H1 (cell line): ENCODE data around the gene IGSF9. TPM values are rescaled to one million over a fixed set of nuclear protein-coding genes. Genes with fewer than 3 reads are reported as not detected.

Experiments used
- CTCF ChIA-PET: fragments of 300-600 bp; sonication (Branson Sonifier 250); formaldehyde crosslinking; loops from one replicate; lab custom pipeline; 2021; ENCODE audit not compliant: partially characterized antibody; lab: Charles Lee
- POLR2A ChIA-PET: fragments of 300-600 bp; sonication (Branson Sonifier 250); formaldehyde crosslinking; loops from one replicate; lab custom pipeline; 2021; ENCODE audit warnings: inconsistent platforms; ENCODE audit not compliant: partially characterized antibody; lab: Charles Lee
- DNase-seq, 2 experiments: peaks; one replicate each; pipeline versions ENCODE4 v3.0.0 to v3.0.0-alpha.2; 2010 to 2022; ENCODE audit warnings: low spot score in 2 of 2, low read depth in 1 of 2, mixed read lengths in 1 of 2
- FAIRE-seq: peaks from 2 replicates; lab custom pipeline; 2011; peaks lifted over from hg19 to GRCh38; lab: Jason Lieb, UNC
- H2AFZ ChIP-seq: 2 replicates; pipeline ENCODE4 v1.8.1; 2012; ENCODE audit warnings: low read length, inconsistent platforms
- H2AK5ac ChIP-seq: 2 replicates; pipeline ENCODE4 v1.6.1; 2013; ENCODE audit warnings: low read depth, low read length
- H2BK120ac ChIP-seq: replicated peaks from 2 replicates; pipeline ENCODE3; 2013; ENCODE audit warnings: low read depth, low read length, inconsistent platforms
- H2BK12ac ChIP-seq: 2 replicates; pipeline ENCODE4 v1.6.1; 2013; ENCODE audit warnings: low read depth, low read length
- H2BK15ac ChIP-seq: 2 replicates; pipeline ENCODE4 v1.6.1; 2013; ENCODE audit warnings: low read length
- H2BK20ac ChIP-seq: 2 replicates; pipeline ENCODE4 v1.6.1; 2013; ENCODE audit warnings: low read length
- H2BK5ac ChIP-seq: 2 replicates; pipeline ENCODE4 v1.6.1; 2013; ENCODE audit warnings: low read depth, low read length
- H3K14ac ChIP-seq: 2 replicates; pipeline ENCODE4 v1.6.1; 2013; ENCODE audit warnings: inconsistent platforms; ENCODE audit not compliant: insufficient read length
- H3K18ac ChIP-seq: 2 replicates; pipeline ENCODE4 v1.6.1; 2013; ENCODE audit warnings: low read length; ENCODE audit errors: extremely low read depth
- H3K23ac ChIP-seq: 2 replicates; pipeline ENCODE4 v1.6.1; 2013; ENCODE audit warnings: inconsistent platforms; ENCODE audit not compliant: insufficient read length
- H3K23me2 ChIP-seq: 2 replicates; pipeline ENCODE4 v1.6.1; 2013; ENCODE audit warnings: low read depth, low read length
- H3K27ac ChIP-seq: 2 replicates; pipeline ENCODE4 v1.6.1; 2011; ENCODE audit warnings: low read depth, low read length, inconsistent platforms
- H3K27me3 ChIP-seq, 4 experiments: replicated peaks in 1 of 4; 1 replicate in 1 of 4; 2 replicates in 3 of 4; pipeline versions ENCODE4 v1.6.1 to v1.8.1; 2011 to 2013; ENCODE audit warnings: low read length in 3 of 4, mild to moderate bottlenecking in 3 of 4, inconsistent platforms in 2 of 4, mixed read lengths in 2 of 4, moderate library complexity in 1 of 4; ENCODE audit not compliant: control insufficient read depth in 3 of 4, insufficient read depth in 3 of 4; ENCODE audit errors: extremely low read depth in 1 of 4
- H3K36me3 ChIP-seq, 4 experiments: 2 replicates each; pipeline versions ENCODE4 v1.6.1 to v1.8.1; 2011 to 2013; ENCODE audit warnings: mild to moderate bottlenecking in 4 of 4, low read length in 3 of 4, moderate library complexity in 2 of 4, control low read depth in 1 of 4, inconsistent platforms in 1 of 4; ENCODE audit not compliant: insufficient read depth in 4 of 4, control insufficient read depth in 2 of 4
- H3K4ac ChIP-seq: replicated peaks from 2 replicates; pipeline ENCODE3; 2013; ENCODE audit warnings: low read length, low read depth, mixed read lengths, inconsistent platforms; ENCODE audit not compliant: insufficient read length
- H3K4me1 ChIP-seq, 4 experiments: replicated peaks in 1 of 4; 1 replicate in 1 of 4; 2 replicates in 3 of 4; pipeline versions ENCODE4 v1.6.1 to v1.8.1; 2011 to 2013; ENCODE audit warnings: low read length in 3 of 4, inconsistent platforms in 2 of 4, mixed read lengths in 1 of 4; ENCODE audit not compliant: insufficient read depth in 4 of 4, control insufficient read depth in 3 of 4
- H3K4me2 ChIP-seq, 2 experiments: 2 replicates each; pipeline versions ENCODE4 v1.6.1 to v1.8.1; 2011 to 2013; ENCODE audit warnings: low read depth in 2 of 2, low read length in 2 of 2, control low read depth in 1 of 2, inconsistent platforms in 1 of 2, mild to moderate bottlenecking in 1 of 2; ENCODE audit not compliant: insufficient read depth in 1 of 2
- H3K4me3 ChIP-seq, 4 experiments: fragments of 200-600, 300-600 bp in 1 of 4; sonication (generic), shearing (Covaris generic), sonication (Bioruptor Twin) in 1 of 4; 2 replicates each; pipeline versions ENCODE4 v1.5.1 to v1.8.1; 2011 to 2016; ENCODE audit warnings: low read length in 4 of 4, low read depth in 3 of 4, control low read depth in 2 of 4, inconsistent platforms in 2 of 4, mild to moderate bottlenecking in 2 of 4, mixed read lengths in 1 of 4, moderate library complexity in 1 of 4; ENCODE audit not compliant: insufficient read depth in 2 of 4; ENCODE audit errors: extremely low read depth in 1 of 4
- H3K56ac ChIP-seq: replicated peaks from 2 replicates; pipeline ENCODE3; 2013; ENCODE audit warnings: low read depth, mild to moderate bottlenecking, mixed read lengths, low read length, inconsistent platforms; ENCODE audit not compliant: insufficient read length
- H3K79me1 ChIP-seq: 2 replicates; pipeline ENCODE4 v1.6.1; 2013; ENCODE audit warnings: low read depth, low read length, control low read depth
- H3K79me2 ChIP-seq, 2 experiments: 2 replicates each; pipeline versions ENCODE4 v1.6.1 to v1.8.1; 2012 to 2013; ENCODE audit warnings: low read length in 2 of 2, mild to moderate bottlenecking in 2 of 2, inconsistent platforms in 1 of 2; ENCODE audit not compliant: insufficient read depth in 2 of 2, control insufficient read depth in 1 of 2
- H3K9ac ChIP-seq, 4 experiments: replicated peaks in 1 of 4; 1 replicate in 1 of 4; 2 replicates in 3 of 4; pipeline versions ENCODE4 v1.6.1 to v1.8.1; 2011 to 2013; ENCODE audit warnings: low read depth in 3 of 4, low read length in 3 of 4, control low read depth in 2 of 4, mild to moderate bottlenecking in 2 of 4, moderate library complexity in 2 of 4, inconsistent platforms in 1 of 4; ENCODE audit errors: extremely low read depth in 1 of 4
- H3K9me3 ChIP-seq, 2 experiments: 2 replicates each; pipeline versions ENCODE4 v1.6.1 to v1.8.1; 2012 to 2013; ENCODE audit warnings: mild to moderate bottlenecking in 2 of 2, moderate library complexity in 2 of 2, control low read depth in 1 of 2, inconsistent platforms in 1 of 2, low read depth in 1 of 2, low read length in 1 of 2, mixed read lengths in 1 of 2; ENCODE audit not compliant: insufficient read depth in 2 of 2
- H4K20me1 ChIP-seq, 2 experiments: replicated peaks in 1 of 2; 2 replicates each; pipeline versions ENCODE3 to v1.8.1; 2011 to 2013; ENCODE audit warnings: inconsistent platforms in 2 of 2, low read length in 2 of 2, mild to moderate bottlenecking in 1 of 2; ENCODE audit not compliant: insufficient read depth in 2 of 2, control insufficient read depth in 1 of 2
- H4K5ac ChIP-seq: 2 replicates; pipeline ENCODE4 v1.6.1; 2013; ENCODE audit warnings: low read length, low read depth, mixed read lengths, inconsistent platforms; ENCODE audit not compliant: insufficient read length
- H4K8ac ChIP-seq: 2 replicates; pipeline ENCODE4 v1.8.0; 2013; ENCODE audit warnings: mild to moderate bottlenecking, moderate library complexity, low read length, inconsistent platforms; ENCODE audit not compliant: insufficient read depth; ENCODE audit errors: extremely low read depth
- H4K91ac ChIP-seq: replicated peaks from 2 replicates; pipeline ENCODE3; 2013; ENCODE audit warnings: low read length, mixed read lengths, inconsistent platforms; ENCODE audit not compliant: insufficient read length
- CREB1 ChIP-seq: IDR thresholded peaks from 2 replicates; pipeline ENCODE4 v1.6.1; 2012; ENCODE audit warnings: inconsistent platforms
- CTCF ChIP-seq, 3 experiments: IDR thresholded peaks; 1 replicate in 2 of 3; 2 replicates in 1 of 3; pipeline versions ENCODE4 v1.5.1 to v1.6.1; 2011; ENCODE audit warnings: low read length in 3 of 3, mild to moderate bottlenecking in 3 of 3, inconsistent platforms in 2 of 3, low read depth in 1 of 3, moderate library complexity in 1 of 3; ENCODE audit not compliant: insufficient read depth in 1 of 3; ENCODE audit errors: control extremely low read depth in 1 of 3
- E2F6 ChIP-seq: IDR thresholded peaks from 2 replicates; pipeline ENCODE4 v1.6.1; 2012; ENCODE audit warnings: inconsistent platforms
- JUN ChIP-seq: IDR thresholded peaks from 2 replicates; pipeline ENCODE4 v1.6.1; 2011; ENCODE audit warnings: low read depth, mild to moderate bottlenecking, improper control_type of control experiment, low read length
- POU5F1 ChIP-seq: IDR thresholded peaks from 2 replicates; pipeline ENCODE4 v1.6.1; 2011; ENCODE audit warnings: low read depth, mild to moderate bottlenecking, low read length, moderate library complexity
- SP4 ChIP-seq: IDR thresholded peaks from 2 replicates; pipeline ENCODE4 v1.6.1; 2012; ENCODE audit warnings: low read length, inconsistent platforms
- WGBS, 2 experiments: shearing (Covaris generic) in 1 of 2; methylation state at CpG; one replicate each; pipeline versions ENCODE4 v1.1.6 to v1.1.7; 2013 to 2015; ENCODE audit warnings: low lambda C conversion rate in 2 of 2, mixed read lengths in 2 of 2, inconsistent platforms in 1 of 2, low coverage in 1 of 2, missing lambda C conversion rate in 1 of 2; ENCODE audit not compliant: insufficient replicate concordance in 2 of 2, insufficient coverage in 1 of 2, insufficient read length in 1 of 2; ENCODE audit errors: extremely low coverage in 1 of 2, missing lambda C conversion rate in 1 of 2; 5-methylcytosine and 5-hydroxymethylcytosine counted together
- polyA plus RNA-seq, 7 experiments: library from polyadenylated mRNA; depleted of rRNA in 3 of 7; stranded (reverse) in 5 of 7; unstranded in 2 of 7; fragments of >200 nt in 5 of 7; fragments of 200-250 nt in 2 of 7; gene quantifications; 1 replicate in 5 of 7; 2 replicates in 1 of 7; 4 replicates in 1 of 7; pipeline versions ENCODE4 v1.2.1 to v1.2.3, GENCODE V29; 2011 to 2013; ENCODE audit warnings: missing spikeins in 2 of 7, mixed read lengths in 2 of 7
- total RNA-seq: library from RNA; stranded (reverse); fragmentation: NEBNext Ultra II Directional; extraction: Animal tissue kit (Norgen Biotek cat#: 25700); gene quantifications from 2 replicates; pipeline ENCODE4 v1.2.1, GENCODE V29; 2021

Gene IGSF9
- total and polyA plus RNA-seq, 2 of the 8 experiments (the other 6 are each of a cell fraction or from before 2014, with no cell fraction given), result 10.9 to 28.1 TPM

GRCh38 chr1:159973350-159973940 is 28.0 kb upstream of the IGSF9 start:
- H3K27ac ChIP-seq, result no peak overlapping the region
- H3K4me3 ChIP-seq, result no peak overlapping the region
- no peak overlapping the region for H4K91ac ChIP-seq
- no peaks in the 10 kb centered on the region for H3K9me3 ChIP-seq
- H3K9ac ChIP-seq, result no peak overlapping the region
- FAIRE-seq (no peak), DNase-seq (no peak)
- H3K79me1 ChIP-seq, result no peaks in the 10 kb centered on the region; the same call in 1 of the 2 replicates
- H3K14ac ChIP-seq, result no peak overlapping the region
- H3K36me3 ChIP-seq, result no peaks in the 10 kb centered on the region
- TF ChIP-seq E2F6 (no peak), POU5F1 (no peak), CTCF (IDR thresholded peaks at IDR 0.05; ENCODE audit: control extremely low read depth in 1 of 3, insufficient read depth in 1 of 3, low read depth in 1 of 3, low read length in 3 of 3) (no peak), CREB1 (no peak), SP4 (no peak), JUN (no peak)
- ChIA-PET POLR2A (interaction anchor here (2.0 kb wide), 1 partner anchor 28 kb away, joined by 7 read pairs; the partner anchor contains the start of gene IGSF9), CTCF (interaction anchor here (6.6 kb wide), 1 partner anchor 32 kb away, joined by 60 read pairs; no protein-coding TSS in a partner anchor)
- H4K8ac ChIP-seq, result no peak overlapping the region
- H3K4ac ChIP-seq, result no peak overlapping the region
- no peak overlapping the region for H2BK120ac ChIP-seq
- no peak overlapping the region for H2BK20ac ChIP-seq
- H2AK5ac ChIP-seq, result no peak overlapping the region
- H2BK5ac ChIP-seq, result no peak overlapping the region
- H4K20me1 ChIP-seq, result no peaks in the 10 kb centered on the region
- no peak overlapping the region for H3K56ac ChIP-seq
- no peak overlapping the region for H4K5ac ChIP-seq
- no peaks in the 10 kb centered on the region for H3K4me1 ChIP-seq
- H2BK15ac ChIP-seq, result no peak overlapping the region
- no peak overlapping the region for H3K18ac ChIP-seq
- 82% methylated on average over 6 of the region's 6 CpGs; no CpG with 5 or more reads in 1 of the 2 experiments for WGBS, 2 experiments
- no peak overlapping the region for H2BK12ac ChIP-seq
- H3K79me2 ChIP-seq, result no peaks in the 10 kb centered on the region
- H3K23ac ChIP-seq, result no peak overlapping the region
- no peaks in the 10 kb centered on the region for H3K23me2 ChIP-seq
- no peak overlapping the region for H3K4me2 ChIP-seq
- H2AFZ ChIP-seq, result no peak overlapping the region
- H3K27me3 ChIP-seq, result peaks cover 0 to 3% (median under 1%) of the 10 kb centered on the region in 4 experiments; a peak in 2 of 7 replicates
